Erythroblast (primary cell): ENCODE measurements around the gene ADAM8.

Source experiments
- GATA1 ChIP-seq: IDR thresholded peaks from 2 replicates; pipeline ENCODE4 v1.6.1; 2011; ENCODE audit warnings: low read depth, mild to moderate bottlenecking, control low read depth, low read length, moderate library complexity
- POLR2A ChIP-seq: IDR thresholded peaks from 2 replicates; pipeline ENCODE4 v1.6.1; 2011; ENCODE audit warnings: mild to moderate bottlenecking, low read length

DNA sequence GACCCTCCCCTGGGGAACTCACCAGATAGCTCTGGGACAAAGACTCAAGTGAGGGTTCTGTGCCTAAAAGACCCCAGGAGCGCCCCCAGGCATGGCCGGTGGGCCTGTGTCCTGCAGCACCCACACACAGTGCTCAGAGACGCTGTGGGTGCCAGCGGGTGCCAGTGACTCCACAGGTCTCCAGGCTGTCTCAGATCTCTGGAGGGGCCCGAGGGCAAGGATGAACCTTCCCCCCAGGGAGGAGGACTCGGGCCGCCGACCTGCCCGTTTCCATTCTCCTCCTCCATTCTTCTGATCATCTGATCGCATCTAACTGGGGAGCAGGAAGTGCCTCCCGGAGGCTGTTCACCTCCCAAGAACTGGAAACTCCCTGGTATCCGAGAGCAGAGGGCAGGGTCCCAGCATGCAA lies 980 bp downstream of the ADAM8 start:
- no peak for TF ChIP-seq POLR2A
- no peak for TF ChIP-seq GATA1
